Omental fat pad (tissue), 4 donors: ENCODE data around the gene CLDN4. TPM values are rescaled to one million over a fixed set of nuclear protein-coding genes. Genes with fewer than 3 reads are reported as not detected.
"Not testable (repeated sequence)": the region's sequence is repeated elsewhere in the genome, so short reads cannot be mapped to it uniquely, and the experiment has no call there.

Experiments
- ATAC-seq: fragments of 150-250 bp; one replicate; pipeline ENCODE4 v1.9.1; 2016; ENCODE audit warnings: mild to moderate bottlenecking, moderate library complexity; ENCODE audit not compliant: low FRiP score
- DNase-seq: peaks from one replicate; pipeline ENCODE4 v3.0.0-alpha.2; 2019; ENCODE audit warnings: low spot score
- total RNA-seq, 4 donors: library from RNA; depleted of rRNA; stranded (reverse); fragments of >200 nt; gene quantifications; one replicate each; pipeline ENCODE4 v1.1.0, GENCODE V29; 2016
- TF ChIP-seq, protein P1 (sequence below), 3 donors: fragments of 450-650 bp; IDR thresholded peaks; one replicate each; pipeline ENCODE4 v1.5.1; 2016 to 2017; ENCODE audit warnings: antibody characterized with exemption in 3 of 3, mild to moderate bottlenecking in 3 of 3, moderate library complexity in 2 of 3

CLDN4 gene
- total RNA-seq = under 1 TPM in 3 of 4 donors, not detected in 1; 0.19 to 0.65 (median 0.60) TPM

DNA sequence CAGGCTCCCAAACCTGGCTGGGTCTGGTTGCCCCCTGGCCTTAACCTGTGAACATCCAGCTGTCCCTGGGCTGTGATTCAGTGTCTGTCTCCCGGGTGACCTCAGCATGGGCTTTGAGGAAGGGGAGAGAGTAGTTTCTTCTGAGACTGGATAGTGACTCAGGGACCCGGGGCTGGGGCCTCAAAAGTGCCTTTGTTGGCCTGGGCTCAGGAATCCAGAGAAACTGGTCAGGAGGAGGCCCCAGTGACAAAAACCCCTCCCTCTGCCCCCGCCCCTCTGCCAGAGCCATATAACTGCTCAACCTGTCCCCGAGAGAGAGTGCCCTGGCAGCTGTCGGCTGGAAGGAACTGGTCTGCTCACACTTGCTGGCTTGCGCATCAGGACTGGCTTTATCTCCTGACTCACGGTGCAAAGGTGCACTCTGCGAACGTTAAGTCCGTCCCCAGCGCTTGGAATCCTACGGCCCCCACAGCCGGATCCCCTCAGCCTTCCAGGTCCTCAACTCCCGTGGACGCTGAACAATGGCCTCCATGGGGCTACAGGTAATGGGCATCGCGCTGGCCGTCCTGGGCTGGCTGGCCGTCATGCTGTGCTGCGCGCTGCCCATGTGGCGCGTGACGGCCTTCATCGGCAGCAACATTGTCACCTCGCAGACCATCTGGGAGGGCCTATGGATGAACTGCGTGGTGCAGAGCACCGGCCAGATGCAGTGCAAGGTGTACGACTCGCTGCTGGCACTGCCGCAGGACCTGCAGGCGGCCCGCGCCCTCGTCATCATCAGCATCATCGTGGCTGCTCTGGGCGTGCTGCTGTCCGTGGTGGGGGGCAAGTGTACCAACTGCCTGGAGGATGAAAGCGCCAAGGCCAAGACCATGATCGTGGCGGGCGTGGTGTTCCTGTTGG, at the start of gene CLDN4:
CLDN4 (plus strand) TSS at position 316 of the 903 bp plus-strand sequence; CDS start at position 522, 206 bp downstream.
- no peak for DNase-seq
- TF ChIP-seq, protein P1, sequence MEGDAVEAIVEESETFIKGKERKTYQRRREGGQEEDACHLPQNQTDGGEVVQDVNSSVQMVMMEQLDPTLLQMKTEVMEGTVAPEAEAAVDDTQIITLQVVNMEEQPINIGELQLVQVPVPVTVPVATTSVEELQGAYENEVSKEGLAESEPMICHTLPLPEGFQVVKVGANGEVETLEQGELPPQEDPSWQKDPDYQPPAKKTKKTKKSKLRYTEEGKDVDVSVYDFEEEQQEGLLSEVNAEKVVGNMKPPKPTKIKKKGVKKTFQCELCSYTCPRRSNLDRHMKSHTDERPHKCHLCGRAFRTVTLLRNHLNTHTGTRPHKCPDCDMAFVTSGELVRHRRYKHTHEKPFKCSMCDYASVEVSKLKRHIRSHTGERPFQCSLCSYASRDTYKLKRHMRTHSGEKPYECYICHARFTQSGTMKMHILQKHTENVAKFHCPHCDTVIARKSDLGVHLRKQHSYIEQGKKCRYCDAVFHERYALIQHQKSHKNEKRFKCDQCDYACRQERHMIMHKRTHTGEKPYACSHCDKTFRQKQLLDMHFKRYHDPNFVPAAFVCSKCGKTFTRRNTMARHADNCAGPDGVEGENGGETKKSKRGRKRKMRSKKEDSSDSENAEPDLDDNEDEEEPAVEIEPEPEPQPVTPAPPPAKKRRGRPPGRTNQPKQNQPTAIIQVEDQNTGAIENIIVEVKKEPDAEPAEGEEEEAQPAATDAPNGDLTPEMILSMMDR (IDR thresholded peaks at IDR 0.05) = no peak
- no peak for ATAC-seq

GRCh38 chr7:73786588-73786987, 44.2 kb upstream of the CLDN4 start:
- TF ChIP-seq, protein P1 (IDR thresholded peaks at IDR 0.05) = no peak
- no peak for DNase-seq

DNA sequence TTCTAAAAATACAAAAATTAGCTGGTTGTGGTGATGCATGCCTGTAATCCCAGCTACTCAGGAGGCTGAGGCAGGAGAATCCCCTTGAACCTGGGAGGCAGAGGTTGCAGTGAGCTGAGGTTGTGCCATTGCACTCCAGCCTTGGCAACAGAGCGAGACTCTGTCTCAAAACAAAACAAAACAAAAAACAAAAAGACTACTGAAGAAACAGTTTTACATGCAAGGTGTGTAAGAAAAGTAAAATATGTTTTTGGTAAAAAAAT, 43.1 kb upstream of the CLDN4 start:
- DNase-seq, ATAC-seq: not testable (repeated sequence)

More at GRCh38 chr7:73786588-73786987, 44.2 kb upstream of the CLDN4 start:
- no peak for ATAC-seq

GRCh38 chr7:73789051-73789450, 41.7 kb upstream of the CLDN4 start:
- ATAC-seq (no peak), DNase-seq (no peak)
- TF ChIP-seq, protein P1 (IDR thresholded peaks at IDR 0.05) = no peak

- not testable (repeated sequence) for ATAC-seq, DNase-seq
Observed at GRCh38 chr7:73791170-73791690, 39.6 kb upstream of the CLDN4 start.

- DNase-seq, ATAC-seq: not testable (repeated sequence)
Observed at GRCh38 chr7:73795188-73795587, 35.6 kb upstream of the CLDN4 start.

GRCh38 chr7:73796656-73797055, 34.1 kb upstream of the CLDN4 start:
- DNase-seq, ATAC-seq: not testable (repeated sequence)

DNA sequence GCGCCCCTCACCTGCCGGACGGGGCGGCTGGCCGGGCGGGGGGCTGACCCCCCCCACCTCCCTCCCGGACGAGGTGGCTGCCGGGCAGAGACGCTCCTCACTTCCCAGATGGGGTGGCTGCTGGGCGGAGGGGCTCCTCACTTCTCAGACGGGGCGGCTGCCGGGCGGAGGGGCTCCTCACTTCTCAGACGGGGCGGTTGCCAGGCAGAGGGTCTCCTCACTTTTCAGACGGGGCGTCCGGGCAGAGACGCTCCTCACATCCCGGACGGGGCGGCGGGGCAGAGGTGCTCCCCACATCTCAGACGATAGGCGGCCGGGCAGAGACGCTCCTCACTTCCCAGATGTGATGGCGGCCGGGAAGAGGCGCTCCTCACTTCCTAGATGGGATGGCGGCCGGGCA, 33.6 kb upstream of the CLDN4 start:
- not testable (repeated sequence) for DNase-seq, ATAC-seq

DNA sequence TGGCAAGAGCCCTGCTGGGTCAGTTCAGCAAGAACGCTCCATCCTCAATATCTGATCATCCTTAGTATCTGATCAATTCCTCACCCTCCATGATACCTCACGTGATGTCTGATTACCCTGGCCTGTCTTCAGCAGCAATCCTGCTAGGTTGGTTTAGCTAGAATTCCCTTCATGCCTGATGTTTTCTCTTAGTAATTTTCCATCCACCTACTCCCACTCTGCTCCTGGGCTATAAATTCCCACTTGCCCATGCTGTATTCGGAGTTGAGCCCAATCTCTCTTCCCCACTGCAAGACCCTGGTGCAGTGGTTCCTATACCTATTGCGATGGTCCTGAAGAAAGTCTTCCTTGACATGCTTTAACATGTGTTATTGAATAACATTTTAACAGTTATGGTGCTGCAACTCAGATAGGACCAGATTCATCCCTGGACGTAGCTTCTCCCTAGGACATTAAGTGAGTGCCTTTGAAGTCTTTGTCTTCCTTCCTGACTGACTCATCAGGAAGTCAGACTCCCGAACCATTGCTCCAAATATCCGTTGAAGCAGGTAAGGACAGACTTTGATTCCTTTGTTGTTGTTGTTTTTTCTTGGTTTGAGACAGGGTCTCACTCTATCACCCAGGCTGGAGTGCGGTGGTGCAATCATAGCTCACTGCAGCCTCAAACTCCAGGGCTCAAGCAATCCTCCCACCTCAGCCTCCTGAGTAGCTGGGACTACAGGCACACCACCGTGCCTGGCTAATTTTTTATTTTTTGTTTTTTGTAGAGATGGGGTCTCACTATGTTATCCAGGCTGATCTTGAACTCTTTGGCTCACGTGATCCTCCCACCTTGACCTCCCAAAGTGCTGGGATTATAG, 31.3 kb upstream of the CLDN4 start:
- DNase-seq (no peak), ATAC-seq (no peak)
- TF ChIP-seq, protein P1 (IDR thresholded peaks at IDR 0.05) = no peak
